OCI-LY7 (cell line): ENCODE results near the gene PCK2. TPM values are rescaled to one million over a fixed set of nuclear protein-coding genes. Genes with fewer than 3 reads are reported as not detected.
A peak's percentile ranks its signal among the peaks of the same experiment; 100 is the strongest.

Source experiments
- BruUV-seq: library from RNA; stranded (reverse); fragments of 400-500 nt; replicated peaks from 2 replicates; lab custom pipeline; 2021; lab: Mats Ljungman, UMichigan
- CTCF ChIA-PET: fragments of 300-600 bp; sonication (Branson Sonifier 250); formaldehyde crosslinking; loops from one replicate; lab custom pipeline; 2022; ENCODE audit warnings: antibody characterized with exemption; ENCODE audit not compliant: unreplicated experiment; lab: Charles Lee
- POLR2A ChIA-PET: fragments of 300-600 bp; sonication (Branson Sonifier 250); formaldehyde crosslinking; loops from one replicate; lab custom pipeline; 2022; ENCODE audit warnings: antibody characterized with exemption; lab: Charles Lee
- DNase-seq: peaks from one replicate; pipeline ENCODE4 v3.0.0-alpha.2; 2015; ENCODE audit warnings: low spot score
- H2AFZ ChIP-seq: fragments of 200-600 bp; sonication (generic), shearing (Covaris generic); 2 replicates; pipeline ENCODE4 v1.6.1; 2014; ENCODE audit warnings: mild to moderate bottlenecking, antibody characterized with exemption, low read length, moderate library complexity
- H3K27ac ChIP-seq: fragments of 200-600 bp; sonication (generic); 2 replicates; pipeline ENCODE4 v1.5.1; 2014; ENCODE audit warnings: mixed run types, low read depth, mild to moderate bottlenecking, moderate library complexity, low read length, inconsistent platforms; ENCODE audit not compliant: poor library complexity, severe bottlenecking
- H3K36me3 ChIP-seq: fragments of 200-600 bp; sonication (generic); 2 replicates; pipeline ENCODE4 v1.6.1; 2014; ENCODE audit warnings: mild to moderate bottlenecking, antibody characterized with exemption, low read length, moderate library complexity, mixed read lengths; ENCODE audit not compliant: insufficient read depth
- H3K4me1 ChIP-seq: fragments of 200-600 bp; sonication (generic); 2 replicates; pipeline ENCODE4 v1.5.1; 2014; ENCODE audit warnings: mild to moderate bottlenecking, low read length; ENCODE audit not compliant: insufficient read depth, poor library complexity, severe bottlenecking
- H3K4me2 ChIP-seq: fragments of 200-600 bp; sonication (generic); 2 replicates; pipeline ENCODE4 v1.6.1; 2014; ENCODE audit warnings: mild to moderate bottlenecking, low read length
- H3K4me3 ChIP-seq: fragments of 200-600 bp; sonication (generic); 2 replicates; pipeline ENCODE4 v1.5.1; 2014; ENCODE audit warnings: mild to moderate bottlenecking, low read depth, low read length; ENCODE audit not compliant: poor library complexity, severe bottlenecking
- H3K79me2 ChIP-seq: fragments of 200-600 bp; sonication (generic); 2 replicates; pipeline ENCODE4 v1.6.1; 2016; ENCODE audit warnings: low read depth, mild to moderate bottlenecking, low read length, moderate library complexity, mixed read lengths; ENCODE audit not compliant: insufficient read depth
- H3K9me2 ChIP-seq: fragments of 200-600 bp; sonication (generic); 2 replicates; pipeline ENCODE4 v1.6.1; 2016; ENCODE audit warnings: mild to moderate bottlenecking, low read length, mixed read lengths; ENCODE audit not compliant: insufficient read depth
- H3K9me3 ChIP-seq: fragments of 200-600 bp; sonication (generic); 2 replicates; pipeline ENCODE4 v1.6.1; 2014; ENCODE audit warnings: mild to moderate bottlenecking, mixed run types, low read length, mixed read lengths
- H4K20me1 ChIP-seq: fragments of 200-600 bp; sonication (generic); 2 replicates; pipeline ENCODE4 v1.6.1; 2014; ENCODE audit warnings: mild to moderate bottlenecking, antibody characterized with exemption, low read length, moderate library complexity, mixed read lengths; ENCODE audit not compliant: insufficient read depth
- CTCF ChIP-seq: fragments of 200-600 bp; sonication (generic); conservative IDR thresholded peaks from 2 replicates; pipeline ENCODE4 v1.5.1; 2014; ENCODE audit warnings: mild to moderate bottlenecking, antibody characterized with exemption, low read length, moderate library complexity, mixed read lengths
- EZH2phosphoT487 ChIP-seq: fragments of 200-600 bp; sonication (generic); IDR thresholded peaks from 2 replicates; pipeline ENCODE4 v1.6.1; 2018; ENCODE audit warnings: low read depth, borderline replicate concordance, mild to moderate bottlenecking, mixed run types, antibody characterized with exemption, low read length, moderate library complexity, mixed read lengths
- intact Hi-C: fragments of 100-400 bp; cut with micrococcal nuclease; formaldehyde crosslinking; loops from one replicate; pipeline ENCODE4 v1.10.0; 2022; ENCODE audit not compliant: unreplicated experiment
- total RNA-seq, 2 experiments: library from RNA; depleted of rRNA in 1 of 2; stranded (reverse); fragments of >200 nt in 1 of 2; shearing (Covaris generic) in 1 of 2; gene quantifications; 2 replicates each; pipeline ENCODE4 v1.2.3, GENCODE V29; 2014 to 2022

PCK2 gene
- total RNA-seq, 2 experiments from 2014 or later, result 43.6 to 130 TPM

GRCh38 chr14:24113801-24114531 lies 19.9 kb downstream of the PCK2 start:
- CTCF ChIA-PET, result interaction anchor here (0.7 to 2.7 kb wide), 7 partner anchors 10 to 70 kb away, joined by 3 to 12 read pairs (median 5); partner anchors contain the start of genes IRF9 and PSME1

GRCh38 chr14:24114532-24115421 lies 20.7 kb downstream of the PCK2 start, which contains the start of the genes DCAF11 and NRL:
Gene DCAF11 (plus strand): TSS chr14:24114777. CDS start chr14:24115595, 818 bp downstream.
Gene NRL (minus strand): TSS chr14:24114949. CDS start chr14:24082848, 32,101 bp downstream.
- H3K4me1 ChIP-seq, result peaks cover 15% of the 10 kb centered on the region
- intact Hi-C loops, result loop anchor here (1.0 kb wide), 4 partner anchors 20 to 47 kb away; partner anchors contain the start of genes EMC9, IRF9, PCK2 and PSME1
- ChIA-PET POLR2A (interaction anchor here (0.5 to 4.2 kb wide), 20 partner anchors 10 to 161 kb away, joined by 3 to 64 read pairs (median 4); partner anchors contain the start of genes DHRS4, EMC9, IRF9 and PCK2), CTCF (interaction anchor here (0.7 to 2.7 kb wide), 7 partner anchors 9 to 128 kb away, joined by 3 to 12 read pairs (median 5); partner anchors contain the start of genes IRF9, PSME1 and TINF2)
- peaks cover 34% of the 10 kb centered on the region for H3K36me3 ChIP-seq
- H3K4me2 ChIP-seq, result peak within 1 kb of the TSS; percentile 95
- TF ChIP-seq CTCF (no peak), EZH2phosphoT487 (no peak)
- DNase-seq, result peak; percentile 99
- BruUV-seq, result no TSS peak
- H3K4me3 ChIP-seq, result peak within 1 kb of the TSS; percentile 91
- H3K79me2 ChIP-seq, result peaks cover 8% of the 10 kb centered on the region; the same call in 1 of the 2 replicates
- H2AFZ ChIP-seq, result peak within 1 kb of the TSS; percentile 90
- H3K9me2 ChIP-seq, result no peaks in the 10 kb centered on the region
- no peaks in the 10 kb centered on the region for H4K20me1 ChIP-seq
- no peaks in the 10 kb centered on the region for H3K9me3 ChIP-seq
- peak within 1 kb of the TSS; percentile 93 for H3K27ac ChIP-seq

More at GRCh38 chr14:24113801-24114531, 19.9 kb downstream of the PCK2 start:
- DNase-seq, result peak; percentile 89
- TF ChIP-seq CTCF, result no peak
- no peak for TF ChIP-seq EZH2phosphoT487
- Histone ChIP-seq H3K79me2 (peaks cover 8% of the 10 kb centered on the region; the same call in 1 of the 2 replicates), H4K20me1 (no peaks in the 10 kb centered on the region), H3K27ac (peak overlapping the region; percentile 93), H3K9me3 (no peaks in the 10 kb centered on the region), H3K4me3 (peak overlapping the region; percentile 91), H3K4me1 (peaks cover 19% of the 10 kb centered on the region), H3K4me2 (peak overlapping the region; percentile 95), H3K9me2 (no peaks in the 10 kb centered on the region), H3K36me3 (peaks cover 26% of the 10 kb centered on the region), H2AFZ (peak overlapping the region; percentile 90)
- POLR2A ChIA-PET, result interaction anchor here (0.5 to 4.2 kb wide), 20 partner anchors 10 to 161 kb away, joined by 3 to 64 read pairs (median 4); partner anchors contain the start of genes DHRS4, EMC9, IRF9 and PCK2
- BruUV-seq, result no TSS peak
- intact Hi-C loops, result loop anchor here (1.0 kb wide), 4 partner anchors 20 to 47 kb away; partner anchors contain the start of genes EMC9, IRF9, PCK2 and PSME1
